ENCODE data around the gene SMIM43.

Gene SMIM43

GRCh38 chr4:121789960-121790829 lies 25.2 kb upstream of the SMIM43 start:
- Histone ChIP-seq H3K4me3 (replicated peaks; ENCODE audit: insufficient read depth, low read length) (no peak overlapping the region), H3K27me3 (ENCODE audit: insufficient read depth, poor library complexity, severe bottlenecking) (peaks cover 3% of the 10 kb centered on the region), H3K27ac (replicated peaks) (no peak overlapping the region)
- no peak for DNase-seq (ENCODE audit: low read depth in 1 of 2, low spot score in 1 of 2)
- TF ChIP-seq CTCF (IDR thresholded peaks at IDR 0.05; ENCODE audit: insufficient read depth, low read length) (no peak), REST (IDR thresholded peaks at IDR 0.05; ENCODE audit: insufficient replicate concordance, low read depth) (no peak), SPI1 (IDR thresholded peaks at IDR 0.05; ENCODE audit: borderline replicate concordance, low read depth) (no peak), GABPA (IDR thresholded peaks at IDR 0.05; ENCODE audit: low read depth) (no peak), POLR2AphosphoS5 (IDR thresholded peaks at IDR 0.05; ENCODE audit: low read depth) (no peak)

- DNase-seq (ENCODE audit: low read depth in 1 of 2, low spot score in 1 of 2): no peak
- no peak overlapping the region for H3K27ac ChIP-seq (replicated peaks)
- H3K4me3 ChIP-seq (replicated peaks; ENCODE audit: insufficient read depth, low read length): no peak overlapping the region
- H3K27me3 ChIP-seq (ENCODE audit: insufficient read depth, poor library complexity, severe bottlenecking): peaks cover 3% of the 10 kb centered on the region
- TF ChIP-seq REST (IDR thresholded peaks at IDR 0.05; ENCODE audit: insufficient replicate concordance, low read depth) (no peak), SPI1 (IDR thresholded peaks at IDR 0.05; ENCODE audit: borderline replicate concordance, low read depth) (no peak)
These were observed 24.5 kb upstream of the SMIM43 start for GRCh38 chr4:121789455-121789854.

- TF ChIP-seq POLR2AphosphoS5 (IDR thresholded peaks at IDR 0.05; ENCODE audit: low read depth): no peak
- TF ChIP-seq GABPA (IDR thresholded peaks at IDR 0.05; ENCODE audit: low read depth): no peak
- no peak for TF ChIP-seq SPI1 (IDR thresholded peaks at IDR 0.05; ENCODE audit: borderline replicate concordance, low read depth)
- no peak for TF ChIP-seq REST (IDR thresholded peaks at IDR 0.05; ENCODE audit: insufficient replicate concordance, low read depth)
- no peak for TF ChIP-seq CTCF (IDR thresholded peaks at IDR 0.05; ENCODE audit: insufficient read depth, low read length)
- H3K4me3 ChIP-seq (replicated peaks; ENCODE audit: insufficient read depth, low read length): no peak overlapping the region
- H3K27me3 ChIP-seq (ENCODE audit: insufficient read depth, poor library complexity, severe bottlenecking): peaks cover 3% of the 10 kb centered on the region
- no peak for DNase-seq (ENCODE audit: low read depth in 1 of 2, low spot score in 1 of 2)
- H3K27ac ChIP-seq (replicated peaks): no peak overlapping the region
These were observed 23.9 kb upstream of the SMIM43 start for GRCh38 chr4:121788896-121789295.

Data from HL-60 (cell line).